ENCODE results near the gene SH3GL1.

Gene SH3GL1

GRCh38 chr19:4313847-4314490, 86.4 kb downstream of the SH3GL1 start:
- DNase-seq, result no peak
